Tibial artery (tissue), 4 donors: ENCODE results near the gene PRKG1.
A peak's percentile ranks its signal among the peaks of the same experiment; 100 is the strongest.

Experiments
- DNase-seq, 2 donors: peaks; one replicate each; pipeline ENCODE4 v3.0.0-alpha.2; 2019
- H3K27ac ChIP-seq, 2 donors: fragments of 200-600 bp; sonication (generic) in 1 of 2; 1 replicate in 1 of 2; 2 replicates in 1 of 2; pipeline ENCODE4 v1.5.1; 2018 to 2019; ENCODE audit warnings: mild to moderate bottlenecking in 1 of 2
- H3K27me3 ChIP-seq, 2 donors: fragments of 200-600 bp; sonication (generic) in 1 of 2; one replicate each; pipeline versions ENCODE4 v1.5.1 to v1.6.0; 2016 to 2019
- H3K36me3 ChIP-seq, 3 donors: fragments of 200-600 bp; sonication (generic) in 2 of 3; one replicate each; pipeline ENCODE4 v1.5.1; 2016 to 2019; ENCODE audit warnings: mild to moderate bottlenecking in 2 of 3
- H3K4me1 ChIP-seq, 4 donors: fragments of 200-600 bp; sonication (generic) in 2 of 4; 1 replicate in 3 of 4; 2 replicates in 1 of 4; pipeline ENCODE4 v1.5.1; 2016 to 2019
- H3K4me3 ChIP-seq, 2 donors: fragments of 200-600 bp; sonication (generic) in 1 of 2; 1 replicate in 1 of 2; 2 replicates in 1 of 2; pipeline ENCODE4 v1.5.1; 2018 to 2019; ENCODE audit warnings: mild to moderate bottlenecking in 2 of 2
- H3K9me3 ChIP-seq, 3 donors: fragments of 200-600 bp; sonication (generic) in 1 of 3; one replicate each; pipeline ENCODE4 v1.5.1; 2016 to 2019
- intact Hi-C: fragments of 100-400 bp; cut with DNase I; formaldehyde crosslinking; loops from one replicate; pipeline ENCODE4 v1.15.0; 2023; ENCODE audit warnings: low total_unique reads
- TF ChIP-seq, protein P1 (sequence below), 2 experiments: fragments of 200-600 bp in 1 of 2; fragments of 450-650 bp in 1 of 2; IDR thresholded peaks; one replicate each; pipeline ENCODE4 v1.5.1; 2017 to 2019; ENCODE audit warnings: antibody characterized with exemption in 2 of 2, mild to moderate bottlenecking in 1 of 2, moderate library complexity in 1 of 2

PRKG1 gene

GRCh38 chr10:52121688-52122087, 1047.4 kb downstream of the PRKG1 start:
- peak overlapping the region; percentile 32 to 52 for H3K27ac ChIP-seq
- intact Hi-C loops = no loop called here
- H3K4me1 ChIP-seq = peaks cover 5 to 46% (median 7%) of the 10 kb centered on the region in 4 donors
- no peaks in the 10 kb centered on the region for H3K36me3 ChIP-seq
- DNase-seq = no peak
- H3K9me3 ChIP-seq = no peaks in the 10 kb centered on the region
- no peak overlapping the region for H3K4me3 ChIP-seq
- TF ChIP-seq, protein P1, sequence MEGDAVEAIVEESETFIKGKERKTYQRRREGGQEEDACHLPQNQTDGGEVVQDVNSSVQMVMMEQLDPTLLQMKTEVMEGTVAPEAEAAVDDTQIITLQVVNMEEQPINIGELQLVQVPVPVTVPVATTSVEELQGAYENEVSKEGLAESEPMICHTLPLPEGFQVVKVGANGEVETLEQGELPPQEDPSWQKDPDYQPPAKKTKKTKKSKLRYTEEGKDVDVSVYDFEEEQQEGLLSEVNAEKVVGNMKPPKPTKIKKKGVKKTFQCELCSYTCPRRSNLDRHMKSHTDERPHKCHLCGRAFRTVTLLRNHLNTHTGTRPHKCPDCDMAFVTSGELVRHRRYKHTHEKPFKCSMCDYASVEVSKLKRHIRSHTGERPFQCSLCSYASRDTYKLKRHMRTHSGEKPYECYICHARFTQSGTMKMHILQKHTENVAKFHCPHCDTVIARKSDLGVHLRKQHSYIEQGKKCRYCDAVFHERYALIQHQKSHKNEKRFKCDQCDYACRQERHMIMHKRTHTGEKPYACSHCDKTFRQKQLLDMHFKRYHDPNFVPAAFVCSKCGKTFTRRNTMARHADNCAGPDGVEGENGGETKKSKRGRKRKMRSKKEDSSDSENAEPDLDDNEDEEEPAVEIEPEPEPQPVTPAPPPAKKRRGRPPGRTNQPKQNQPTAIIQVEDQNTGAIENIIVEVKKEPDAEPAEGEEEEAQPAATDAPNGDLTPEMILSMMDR (IDR thresholded peaks at IDR 0.05) = no peak
- H3K27me3 ChIP-seq = no peaks in the 10 kb centered on the region

DNA sequence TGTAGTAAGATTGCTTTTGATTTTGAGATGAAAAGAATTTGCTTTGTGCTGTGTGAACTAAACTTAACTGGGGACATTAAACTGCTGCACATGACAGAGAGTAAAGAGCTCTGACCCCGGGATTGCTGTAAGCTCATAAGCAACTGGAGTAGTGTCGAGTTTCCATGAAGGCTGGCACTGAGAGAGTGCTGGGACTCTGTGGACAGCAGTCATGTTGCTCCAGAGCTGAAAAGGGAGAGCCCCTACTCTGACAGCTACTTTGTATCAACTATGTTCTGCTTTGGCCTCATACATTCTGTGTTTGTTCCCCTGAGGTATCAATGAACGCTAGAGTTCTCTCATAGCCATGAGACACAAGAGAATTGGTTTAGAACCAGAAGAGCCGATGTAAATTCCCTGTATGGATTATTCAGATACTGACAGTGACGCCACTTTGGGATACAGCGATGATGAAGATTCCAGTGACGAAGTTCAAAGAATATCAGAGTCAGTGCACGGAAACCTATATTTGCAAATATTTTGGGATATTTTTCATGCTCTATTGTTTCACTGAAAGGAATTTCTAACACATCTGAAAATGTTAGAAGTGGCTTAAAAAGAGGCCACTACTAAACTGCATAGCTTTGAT, 1053.9 kb downstream of the PRKG1 start:
- Histone ChIP-seq H3K9me3 (no peaks in the 10 kb centered on the region), H3K27me3 (no peaks in the 10 kb centered on the region), H3K4me3 (no peak overlapping the region), H3K27ac (no peak overlapping the region), H3K36me3 (no peaks in the 10 kb centered on the region), H3K4me1 (peaks cover 0 to 8% (median 0%) of the 10 kb centered on the region in 4 donors)
- TF ChIP-seq, protein P1 (IDR thresholded peaks at IDR 0.05) = no peak
- DNase-seq = no peak
- intact Hi-C loops = no loop called here

- Histone ChIP-seq H3K4me3 (no peak overlapping the region), H3K27me3 (no peaks in the 10 kb centered on the region), H3K4me1 (peaks cover 0 to 8% (median 0%) of the 10 kb centered on the region in 4 donors), H3K36me3 (no peaks in the 10 kb centered on the region), H3K27ac (no peak overlapping the region), H3K9me3 (no peaks in the 10 kb centered on the region)
- DNase-seq = no peak
- TF ChIP-seq, protein P1 (IDR thresholded peaks at IDR 0.05) = no peak
- intact Hi-C loops = no loop called here
Measured at GRCh38 chr10:52129410-52130178, 1055.3 kb downstream of the PRKG1 start.

DNA sequence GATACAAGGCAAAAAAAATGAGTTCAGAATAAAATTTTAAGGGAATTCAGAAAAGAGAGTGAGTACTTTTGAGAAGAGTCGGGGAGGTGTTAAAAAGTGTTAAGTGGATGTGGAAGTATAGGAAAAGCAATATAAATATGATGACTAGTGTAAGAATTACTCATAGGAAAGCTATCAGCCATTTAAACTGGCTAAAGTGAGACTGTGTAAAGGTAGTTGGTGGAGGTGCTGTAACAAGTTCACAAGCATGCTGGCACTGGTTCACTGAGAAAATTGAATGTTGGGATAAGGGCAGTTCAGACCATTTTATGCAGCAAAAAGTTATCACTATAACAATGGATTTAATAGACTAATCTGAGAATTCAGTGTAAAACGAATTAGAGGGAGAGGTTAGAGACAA, 1060.8 kb downstream of the PRKG1 start:
- no peak for DNase-seq
- intact Hi-C loops = no loop called here
- TF ChIP-seq, protein P1 (IDR thresholded peaks at IDR 0.05) = no peak
- Histone ChIP-seq H3K27ac (no peak overlapping the region), H3K27me3 (no peaks in the 10 kb centered on the region), H3K4me3 (no peak overlapping the region), H3K4me1 (peaks cover 0 to 2% (median 0%) of the 10 kb centered on the region in 4 donors), H3K9me3 (no peaks in the 10 kb centered on the region), H3K36me3 (no peaks in the 10 kb centered on the region)

GRCh38 chr10:52136921-52137320, 1062.6 kb downstream of the PRKG1 start:
- no peak overlapping the region for H3K4me3 ChIP-seq
- TF ChIP-seq, protein P1 (IDR thresholded peaks at IDR 0.05) = no peak
- H3K36me3 ChIP-seq = no peaks in the 10 kb centered on the region
- no peaks in the 10 kb centered on the region for H3K27me3 ChIP-seq
- no peaks in the 10 kb centered on the region for H3K4me1 ChIP-seq
- no peak overlapping the region for H3K27ac ChIP-seq
- H3K9me3 ChIP-seq = no peaks in the 10 kb centered on the region
- DNase-seq = no peak
- intact Hi-C loops = no loop called here
